H1 (cell line): ENCODE results near the gene P2RY8. TPM values are rescaled to one million over a fixed set of nuclear protein-coding genes. Genes with fewer than 3 reads are reported as not detected.

Experiments used
- CTCF ChIA-PET: fragments of 300-600 bp; sonication (Branson Sonifier 250); formaldehyde crosslinking; loops from one replicate; lab custom pipeline; 2021; ENCODE audit not compliant: partially characterized antibody; lab: Charles Lee
- POLR2A ChIA-PET: fragments of 300-600 bp; sonication (Branson Sonifier 250); formaldehyde crosslinking; loops from one replicate; lab custom pipeline; 2021; ENCODE audit warnings: inconsistent platforms; ENCODE audit not compliant: partially characterized antibody; lab: Charles Lee
- DNase-seq, 2 experiments: peaks; one replicate each; pipeline versions ENCODE4 v3.0.0 to v3.0.0-alpha.2; 2010 to 2022; ENCODE audit warnings: low spot score in 2 of 2, low read depth in 1 of 2, mixed read lengths in 1 of 2
- FAIRE-seq: peaks from 2 replicates; lab custom pipeline; 2011; peaks lifted over from hg19 to GRCh38; lab: Jason Lieb, UNC
- H2AFZ ChIP-seq: 2 replicates; pipeline ENCODE4 v1.8.1; 2012; ENCODE audit warnings: low read length, inconsistent platforms
- H2AK5ac ChIP-seq: 2 replicates; pipeline ENCODE4 v1.6.1; 2013; ENCODE audit warnings: low read depth, low read length
- H2BK120ac ChIP-seq: replicated peaks from 2 replicates; pipeline ENCODE3; 2013; ENCODE audit warnings: low read depth, low read length, inconsistent platforms
- H2BK12ac ChIP-seq: 2 replicates; pipeline ENCODE4 v1.6.1; 2013; ENCODE audit warnings: low read depth, low read length
- H2BK15ac ChIP-seq: 2 replicates; pipeline ENCODE4 v1.6.1; 2013; ENCODE audit warnings: low read length
- H2BK20ac ChIP-seq: 2 replicates; pipeline ENCODE4 v1.6.1; 2013; ENCODE audit warnings: low read length
- H2BK5ac ChIP-seq: 2 replicates; pipeline ENCODE4 v1.6.1; 2013; ENCODE audit warnings: low read depth, low read length
- H3K14ac ChIP-seq: 2 replicates; pipeline ENCODE4 v1.6.1; 2013; ENCODE audit warnings: inconsistent platforms; ENCODE audit not compliant: insufficient read length
- H3K18ac ChIP-seq: 2 replicates; pipeline ENCODE4 v1.6.1; 2013; ENCODE audit warnings: low read length; ENCODE audit errors: extremely low read depth
- H3K23ac ChIP-seq: 2 replicates; pipeline ENCODE4 v1.6.1; 2013; ENCODE audit warnings: inconsistent platforms; ENCODE audit not compliant: insufficient read length
- H3K23me2 ChIP-seq: 2 replicates; pipeline ENCODE4 v1.6.1; 2013; ENCODE audit warnings: low read depth, low read length
- H3K27ac ChIP-seq: 2 replicates; pipeline ENCODE4 v1.6.1; 2011; ENCODE audit warnings: low read depth, low read length, inconsistent platforms
- H3K27me3 ChIP-seq, 4 experiments: replicated peaks in 1 of 4; 1 replicate in 1 of 4; 2 replicates in 3 of 4; pipeline versions ENCODE4 v1.6.1 to v1.8.1; 2011 to 2013; ENCODE audit warnings: low read length in 3 of 4, mild to moderate bottlenecking in 3 of 4, inconsistent platforms in 2 of 4, mixed read lengths in 2 of 4, moderate library complexity in 1 of 4; ENCODE audit not compliant: control insufficient read depth in 3 of 4, insufficient read depth in 3 of 4; ENCODE audit errors: extremely low read depth in 1 of 4
- H3K36me3 ChIP-seq, 4 experiments: 2 replicates each; pipeline versions ENCODE4 v1.6.1 to v1.8.1; 2011 to 2013; ENCODE audit warnings: mild to moderate bottlenecking in 4 of 4, low read length in 3 of 4, moderate library complexity in 2 of 4, control low read depth in 1 of 4, inconsistent platforms in 1 of 4; ENCODE audit not compliant: insufficient read depth in 4 of 4, control insufficient read depth in 2 of 4
- H3K4ac ChIP-seq: replicated peaks from 2 replicates; pipeline ENCODE3; 2013; ENCODE audit warnings: low read length, low read depth, mixed read lengths, inconsistent platforms; ENCODE audit not compliant: insufficient read length
- H3K4me1 ChIP-seq, 4 experiments: replicated peaks in 1 of 4; 1 replicate in 1 of 4; 2 replicates in 3 of 4; pipeline versions ENCODE4 v1.6.1 to v1.8.1; 2011 to 2013; ENCODE audit warnings: low read length in 3 of 4, inconsistent platforms in 2 of 4, mixed read lengths in 1 of 4; ENCODE audit not compliant: insufficient read depth in 4 of 4, control insufficient read depth in 3 of 4
- H3K4me2 ChIP-seq, 2 experiments: 2 replicates each; pipeline versions ENCODE4 v1.6.1 to v1.8.1; 2011 to 2013; ENCODE audit warnings: low read depth in 2 of 2, low read length in 2 of 2, control low read depth in 1 of 2, inconsistent platforms in 1 of 2, mild to moderate bottlenecking in 1 of 2; ENCODE audit not compliant: insufficient read depth in 1 of 2
- H3K4me3 ChIP-seq, 4 experiments: fragments of 200-600, 300-600 bp in 1 of 4; sonication (generic), shearing (Covaris generic), sonication (Bioruptor Twin) in 1 of 4; 2 replicates each; pipeline versions ENCODE4 v1.5.1 to v1.8.1; 2011 to 2016; ENCODE audit warnings: low read length in 4 of 4, low read depth in 3 of 4, control low read depth in 2 of 4, inconsistent platforms in 2 of 4, mild to moderate bottlenecking in 2 of 4, mixed read lengths in 1 of 4, moderate library complexity in 1 of 4; ENCODE audit not compliant: insufficient read depth in 2 of 4; ENCODE audit errors: extremely low read depth in 1 of 4
- H3K56ac ChIP-seq: replicated peaks from 2 replicates; pipeline ENCODE3; 2013; ENCODE audit warnings: low read depth, mild to moderate bottlenecking, mixed read lengths, low read length, inconsistent platforms; ENCODE audit not compliant: insufficient read length
- H3K79me1 ChIP-seq: 2 replicates; pipeline ENCODE4 v1.6.1; 2013; ENCODE audit warnings: low read depth, low read length, control low read depth
- H3K79me2 ChIP-seq, 2 experiments: 2 replicates each; pipeline versions ENCODE4 v1.6.1 to v1.8.1; 2012 to 2013; ENCODE audit warnings: low read length in 2 of 2, mild to moderate bottlenecking in 2 of 2, inconsistent platforms in 1 of 2; ENCODE audit not compliant: insufficient read depth in 2 of 2, control insufficient read depth in 1 of 2
- H3K9ac ChIP-seq, 4 experiments: replicated peaks in 1 of 4; 1 replicate in 1 of 4; 2 replicates in 3 of 4; pipeline versions ENCODE4 v1.6.1 to v1.8.1; 2011 to 2013; ENCODE audit warnings: low read depth in 3 of 4, low read length in 3 of 4, control low read depth in 2 of 4, mild to moderate bottlenecking in 2 of 4, moderate library complexity in 2 of 4, inconsistent platforms in 1 of 4; ENCODE audit errors: extremely low read depth in 1 of 4
- H3K9me3 ChIP-seq, 2 experiments: 2 replicates each; pipeline versions ENCODE4 v1.6.1 to v1.8.1; 2012 to 2013; ENCODE audit warnings: mild to moderate bottlenecking in 2 of 2, moderate library complexity in 2 of 2, control low read depth in 1 of 2, inconsistent platforms in 1 of 2, low read depth in 1 of 2, low read length in 1 of 2, mixed read lengths in 1 of 2; ENCODE audit not compliant: insufficient read depth in 2 of 2
- H4K20me1 ChIP-seq, 2 experiments: replicated peaks in 1 of 2; 2 replicates each; pipeline versions ENCODE3 to v1.8.1; 2011 to 2013; ENCODE audit warnings: inconsistent platforms in 2 of 2, low read length in 2 of 2, mild to moderate bottlenecking in 1 of 2; ENCODE audit not compliant: insufficient read depth in 2 of 2, control insufficient read depth in 1 of 2
- H4K5ac ChIP-seq: 2 replicates; pipeline ENCODE4 v1.6.1; 2013; ENCODE audit warnings: low read length, low read depth, mixed read lengths, inconsistent platforms; ENCODE audit not compliant: insufficient read length
- H4K8ac ChIP-seq: 2 replicates; pipeline ENCODE4 v1.8.0; 2013; ENCODE audit warnings: mild to moderate bottlenecking, moderate library complexity, low read length, inconsistent platforms; ENCODE audit not compliant: insufficient read depth; ENCODE audit errors: extremely low read depth
- H4K91ac ChIP-seq: replicated peaks from 2 replicates; pipeline ENCODE3; 2013; ENCODE audit warnings: low read length, mixed read lengths, inconsistent platforms; ENCODE audit not compliant: insufficient read length
- CBX5 ChIP-seq: fragments of 300-800, 300-1000 bp; sonication (generic); IDR thresholded peaks from 2 replicates; pipeline ENCODE4 v1.7.1; 2016; ENCODE audit warnings: antibody characterized with exemption, low read length, low read depth
- CEBPB ChIP-seq: IDR thresholded peaks from 2 replicates; pipeline ENCODE4 v1.6.1; 2012; ENCODE audit warnings: low read depth, low read length
- EGR1 ChIP-seq: IDR thresholded peaks from 2 replicates; pipeline ENCODE4 v1.6.1; 2011; ENCODE audit warnings: low read depth, low read length, borderline replicate concordance
- HDAC2 ChIP-seq, 2 experiments: fragments of 300-600 bp in 1 of 2; sonication (generic) in 1 of 2; IDR thresholded peaks; 2 replicates each; pipeline ENCODE4 v1.6.1; 2011 to 2012; ENCODE audit warnings: low read depth in 2 of 2, low read length in 2 of 2, mild to moderate bottlenecking in 2 of 2, moderate library complexity in 2 of 2, borderline replicate concordance in 1 of 2, inconsistent platforms in 1 of 2
- NANOG ChIP-seq: IDR thresholded peaks from 2 replicates; pipeline ENCODE4 v1.6.1; 2011; ENCODE audit warnings: low read length, low read depth, mild to moderate bottlenecking, inconsistent platforms; ENCODE audit not compliant: insufficient read depth, poor library complexity, severe bottlenecking
- SP4 ChIP-seq: IDR thresholded peaks from 2 replicates; pipeline ENCODE4 v1.6.1; 2012; ENCODE audit warnings: low read length, inconsistent platforms
- WGBS, 2 experiments: shearing (Covaris generic) in 1 of 2; methylation state at CpG; one replicate each; pipeline versions ENCODE4 v1.1.6 to v1.1.7; 2013 to 2015; ENCODE audit warnings: low lambda C conversion rate in 2 of 2, mixed read lengths in 2 of 2, inconsistent platforms in 1 of 2, low coverage in 1 of 2, missing lambda C conversion rate in 1 of 2; ENCODE audit not compliant: insufficient replicate concordance in 2 of 2, insufficient coverage in 1 of 2, insufficient read length in 1 of 2; ENCODE audit errors: extremely low coverage in 1 of 2, missing lambda C conversion rate in 1 of 2; 5-methylcytosine and 5-hydroxymethylcytosine counted together
- polyA plus RNA-seq, 7 experiments: library from polyadenylated mRNA; depleted of rRNA in 3 of 7; stranded (reverse) in 5 of 7; unstranded in 2 of 7; fragments of >200 nt in 5 of 7; fragments of 200-250 nt in 2 of 7; gene quantifications; 1 replicate in 5 of 7; 2 replicates in 1 of 7; 4 replicates in 1 of 7; pipeline versions ENCODE4 v1.2.1 to v1.2.3, GENCODE V29; 2011 to 2013; ENCODE audit warnings: missing spikeins in 2 of 7, mixed read lengths in 2 of 7
- total RNA-seq: library from RNA; stranded (reverse); fragmentation: NEBNext Ultra II Directional; extraction: Animal tissue kit (Norgen Biotek cat#: 25700); gene quantifications from 2 replicates; pipeline ENCODE4 v1.2.1, GENCODE V29; 2021

The P2RY8 gene
- total and polyA plus RNA-seq, 2 of the 8 experiments (the other 6 are each of a cell fraction or from before 2014, with no cell fraction given): 0.09 to 0.15 TPM

- no peaks in the 10 kb centered on the region for H4K20me1 ChIP-seq
- no peak overlapping the region for H2BK120ac ChIP-seq
- peaks cover 0 to 3% of the 10 kb centered on the region in 2 experiments; a peak in 2 of 4 replicates for H3K9me3 ChIP-seq
- no peak overlapping the region for H4K91ac ChIP-seq
- FAIRE-seq: no peak
- no peak for DNase-seq
- H3K27ac ChIP-seq: no peak overlapping the region
- H4K8ac ChIP-seq: no peak overlapping the region
- peak overlapping the region; percentile 21 for H3K56ac ChIP-seq
- no peak overlapping the region for H2BK15ac ChIP-seq
- no peaks in the 10 kb centered on the region for H3K4me1 ChIP-seq
- H2BK20ac ChIP-seq: no peak overlapping the region
- WGBS, 2 experiments: 72% methylated on average over 6 of the region's 6 CpGs; no CpG with 5 or more reads in 1 of the 2 experiments
- no peak overlapping the region for H3K4ac ChIP-seq
- H3K79me1 ChIP-seq: no peaks in the 10 kb centered on the region
- H2AFZ ChIP-seq: no peak overlapping the region
- H2BK12ac ChIP-seq: no peak overlapping the region
- no peaks in the 10 kb centered on the region for H3K27me3 ChIP-seq
- no peak overlapping the region for H3K14ac ChIP-seq
- H3K23ac ChIP-seq: no peak overlapping the region
- H3K4me3 ChIP-seq: no peak overlapping the region
- H3K23me2 ChIP-seq: peaks cover 22% of the 10 kb centered on the region; the same call in 1 of the 2 replicates
- H4K5ac ChIP-seq: no peak overlapping the region
- no peak overlapping the region for H3K18ac ChIP-seq
- TF ChIP-seq HDAC2 (IDR thresholded peaks at IDR 0.05; ENCODE audit: borderline replicate concordance in 1 of 2, low read depth in 2 of 2, low read length in 2 of 2) (no peak), NANOG (no peak), EGR1 (no peak), SP4 (no peak), CBX5 (no peak), CEBPB (no peak)
- TF ChIP-seq, all 59 proteins: peak for 0
- no peaks in the 10 kb centered on the region for H3K36me3 ChIP-seq
- ChIA-PET POLR2A (no interaction called here), CTCF (no interaction called here)
- H3K9ac ChIP-seq: no peak overlapping the region
- no peaks in the 10 kb centered on the region for H3K79me2 ChIP-seq
- H3K4me2 ChIP-seq: no peak overlapping the region
- H2BK5ac ChIP-seq: no peak overlapping the region
- H2AK5ac ChIP-seq: no peak overlapping the region
Measured at GRCh38 chrX:1576201-1576992, 39.4 kb upstream of the P2RY8 start.
